ENCODE results near the gene TTC31. TPM values are rescaled to one million over a fixed set of nuclear protein-coding genes. Genes with fewer than 3 reads are reported as not detected.

Gene TTC31
- total RNA-seq, 1 experiment from 2014 or later = 38.7 TPM

DNA sequence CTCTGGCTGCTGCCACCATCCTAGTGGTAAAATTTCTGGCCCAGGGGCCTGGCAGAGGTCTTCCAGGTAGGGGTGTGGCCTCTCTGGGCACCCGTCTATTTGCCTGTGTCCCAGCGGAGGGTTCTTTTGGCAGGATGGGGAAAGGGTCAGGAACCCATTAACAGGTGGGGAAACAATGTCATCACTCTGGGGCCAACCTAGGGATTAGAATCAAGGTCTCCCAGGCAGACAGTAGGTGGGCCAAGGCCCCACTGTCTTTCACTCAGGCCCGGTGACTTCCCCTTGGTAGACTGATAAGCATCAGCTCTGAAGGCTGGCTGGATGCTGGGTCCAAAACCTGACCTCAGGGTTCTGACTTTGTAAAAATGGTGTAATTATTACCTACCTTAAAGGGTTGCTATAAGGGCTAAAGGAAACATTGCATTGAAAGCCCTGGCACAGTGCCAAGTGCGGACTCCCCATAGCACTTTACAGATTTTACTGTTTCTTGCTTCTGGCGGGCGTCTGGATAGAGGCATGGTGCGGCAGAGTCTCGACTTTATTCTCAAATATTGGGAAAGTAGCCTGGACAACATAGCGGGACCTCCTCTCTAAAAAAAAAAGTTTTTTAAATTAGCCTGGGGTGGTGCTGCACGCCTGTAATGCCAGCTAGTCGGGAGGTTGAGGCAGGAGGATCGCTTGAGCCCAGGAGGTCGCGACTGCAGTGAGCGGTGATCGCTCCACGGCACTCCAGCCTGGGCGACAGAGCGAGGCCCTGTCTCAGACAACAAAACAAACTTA lies 14.3 kb downstream of the TTC31 start:
- no TSS peak for BruUV-seq (replicated peaks)
- no peak for DNase-seq (ENCODE audit: low read depth, low spot score)
- TF ChIP-seq, protein P1, sequence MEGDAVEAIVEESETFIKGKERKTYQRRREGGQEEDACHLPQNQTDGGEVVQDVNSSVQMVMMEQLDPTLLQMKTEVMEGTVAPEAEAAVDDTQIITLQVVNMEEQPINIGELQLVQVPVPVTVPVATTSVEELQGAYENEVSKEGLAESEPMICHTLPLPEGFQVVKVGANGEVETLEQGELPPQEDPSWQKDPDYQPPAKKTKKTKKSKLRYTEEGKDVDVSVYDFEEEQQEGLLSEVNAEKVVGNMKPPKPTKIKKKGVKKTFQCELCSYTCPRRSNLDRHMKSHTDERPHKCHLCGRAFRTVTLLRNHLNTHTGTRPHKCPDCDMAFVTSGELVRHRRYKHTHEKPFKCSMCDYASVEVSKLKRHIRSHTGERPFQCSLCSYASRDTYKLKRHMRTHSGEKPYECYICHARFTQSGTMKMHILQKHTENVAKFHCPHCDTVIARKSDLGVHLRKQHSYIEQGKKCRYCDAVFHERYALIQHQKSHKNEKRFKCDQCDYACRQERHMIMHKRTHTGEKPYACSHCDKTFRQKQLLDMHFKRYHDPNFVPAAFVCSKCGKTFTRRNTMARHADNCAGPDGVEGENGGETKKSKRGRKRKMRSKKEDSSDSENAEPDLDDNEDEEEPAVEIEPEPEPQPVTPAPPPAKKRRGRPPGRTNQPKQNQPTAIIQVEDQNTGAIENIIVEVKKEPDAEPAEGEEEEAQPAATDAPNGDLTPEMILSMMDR (IDR thresholded peaks at IDR 0.05) = no peak
- 0 out of 2 replicates have a peak, but pooled peaks have one; percentile 34 for TF ChIP-seq POLR2AphosphoS5 (IDR thresholded peaks at IDR 0.05; ENCODE audit: low read depth, low read length)
- in situ Hi-C loops (cut with HindIII; ENCODE audit: low pct_unique_long_range_greater_than_20kb, low sequenced_read_pairs) (no loop called here), intact Hi-C loops (cut with micrococcal nuclease; ENCODE audit: unreplicated experiment) (no loop called here)
- H3K36me3 ChIP-seq (ENCODE audit: control insufficient read depth, insufficient read depth, low read length) = no peaks in the 10 kb centered on the region
- H3K9me3 ChIP-seq (ENCODE audit: control insufficient read depth, insufficient read depth, low read depth, low read length) = no peaks in the 10 kb centered on the region
- ChIA-PET CTCF (no interaction called here), POLR2A (no interaction called here)
- peaks cover 32% of the 10 kb centered on the region for H3K4me1 ChIP-seq (ENCODE audit: control insufficient read depth, insufficient read depth, low read length)
- no peak overlapping the region for H3K27ac ChIP-seq (ENCODE audit: low read length)
- H3K27me3 ChIP-seq (ENCODE audit: control insufficient read depth, insufficient read depth, low read length) = no peaks in the 10 kb centered on the region
- H3K4me3 ChIP-seq (ENCODE audit: low read depth in 2 of 2, low read length in 2 of 2) = no peak overlapping the region
- ATAC-seq = no peak

DNA sequence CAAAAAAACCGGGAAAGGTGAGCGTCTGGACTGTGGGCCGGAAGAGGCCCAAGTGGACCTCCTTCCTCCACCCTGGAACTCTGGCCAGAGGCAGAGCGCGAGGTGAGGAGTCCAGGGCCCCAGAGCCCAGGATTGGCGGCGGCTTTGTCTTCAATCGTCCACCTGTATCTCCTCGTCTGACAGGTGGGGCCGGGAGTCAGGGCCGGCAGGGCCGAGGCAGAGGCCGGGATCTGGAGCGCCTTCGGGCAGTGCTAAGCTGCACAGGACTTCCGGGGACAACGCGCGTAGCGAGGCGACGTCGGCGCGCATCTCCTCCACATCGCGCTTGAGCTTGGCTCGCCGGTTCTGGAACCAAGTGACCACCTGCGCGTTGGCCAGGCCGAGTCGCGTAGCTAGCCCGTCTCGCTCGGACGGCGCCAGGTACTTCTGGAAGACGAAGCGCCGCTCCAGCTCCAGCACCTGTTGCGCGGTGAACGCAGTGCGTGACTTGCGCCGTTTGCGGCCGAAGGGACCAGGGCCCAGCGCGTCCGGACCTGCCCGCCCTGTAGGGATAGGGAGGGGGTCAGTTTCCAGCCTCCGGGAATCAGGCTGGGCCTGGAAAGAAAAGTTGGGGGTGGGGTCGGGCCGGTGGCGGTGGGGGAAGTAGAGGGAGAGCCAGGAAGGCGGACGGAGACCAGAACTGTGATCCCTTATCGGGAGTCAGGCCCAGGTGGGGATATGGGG lies 15.1 kb downstream of the TTC31 start:
- Histone ChIP-seq H3K27ac (ENCODE audit: low read length) (no peak overlapping the region), H3K4me1 (ENCODE audit: control insufficient read depth, insufficient read depth, low read length) (peaks cover 34% of the 10 kb centered on the region), H3K9me3 (ENCODE audit: control insufficient read depth, insufficient read depth, low read depth, low read length) (no peaks in the 10 kb centered on the region), H3K4me3 (ENCODE audit: low read depth in 2 of 2, low read length in 2 of 2) (no peak overlapping the region), H3K36me3 (ENCODE audit: control insufficient read depth, insufficient read depth, low read length) (no peaks in the 10 kb centered on the region), H3K27me3 (ENCODE audit: control insufficient read depth, insufficient read depth, low read length) (no peaks in the 10 kb centered on the region)
- intact Hi-C loops (cut with micrococcal nuclease; ENCODE audit: unreplicated experiment) = no loop called here
- no TSS peak for BruUV-seq (replicated peaks)
- DNase-seq (ENCODE audit: low read depth, low spot score) (no peak), ATAC-seq (no peak)
- TF ChIP-seq POLR2AphosphoS5 (IDR thresholded peaks at IDR 0.05; ENCODE audit: low read depth, low read length) (no peak), SIN3A (IDR thresholded peaks at IDR 0.05; ENCODE audit: borderline replicate concordance, insufficient read depth, low read depth, low read length) (no peak), TCF7L2 (IDR thresholded peaks at IDR 0.05; ENCODE audit: low read depth, low read length) (no peak)
- TF ChIP-seq, protein P1 (IDR thresholded peaks at IDR 0.05) = no peak
- TF ChIP-seq, protein P2, sequence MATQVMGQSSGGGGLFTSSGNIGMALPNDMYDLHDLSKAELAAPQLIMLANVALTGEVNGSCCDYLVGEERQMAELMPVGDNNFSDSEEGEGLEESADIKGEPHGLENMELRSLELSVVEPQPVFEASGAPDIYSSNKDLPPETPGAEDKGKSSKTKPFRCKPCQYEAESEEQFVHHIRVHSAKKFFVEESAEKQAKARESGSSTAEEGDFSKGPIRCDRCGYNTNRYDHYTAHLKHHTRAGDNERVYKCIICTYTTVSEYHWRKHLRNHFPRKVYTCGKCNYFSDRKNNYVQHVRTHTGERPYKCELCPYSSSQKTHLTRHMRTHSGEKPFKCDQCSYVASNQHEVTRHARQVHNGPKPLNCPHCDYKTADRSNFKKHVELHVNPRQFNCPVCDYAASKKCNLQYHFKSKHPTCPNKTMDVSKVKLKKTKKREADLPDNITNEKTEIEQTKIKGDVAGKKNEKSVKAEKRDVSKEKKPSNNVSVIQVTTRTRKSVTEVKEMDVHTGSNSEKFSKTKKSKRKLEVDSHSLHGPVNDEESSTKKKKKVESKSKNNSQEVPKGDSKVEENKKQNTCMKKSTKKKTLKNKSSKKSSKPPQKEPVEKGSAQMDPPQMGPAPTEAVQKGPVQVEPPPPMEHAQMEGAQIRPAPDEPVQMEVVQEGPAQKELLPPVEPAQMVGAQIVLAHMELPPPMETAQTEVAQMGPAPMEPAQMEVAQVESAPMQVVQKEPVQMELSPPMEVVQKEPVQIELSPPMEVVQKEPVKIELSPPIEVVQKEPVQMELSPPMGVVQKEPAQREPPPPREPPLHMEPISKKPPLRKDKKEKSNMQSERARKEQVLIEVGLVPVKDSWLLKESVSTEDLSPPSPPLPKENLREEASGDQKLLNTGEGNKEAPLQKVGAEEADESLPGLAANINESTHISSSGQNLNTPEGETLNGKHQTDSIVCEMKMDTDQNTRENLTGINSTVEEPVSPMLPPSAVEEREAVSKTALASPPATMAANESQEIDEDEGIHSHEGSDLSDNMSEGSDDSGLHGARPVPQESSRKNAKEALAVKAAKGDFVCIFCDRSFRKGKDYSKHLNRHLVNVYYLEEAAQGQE (IDR thresholded peaks at IDR 0.05; ENCODE audit: insufficient read depth in 1 of 2, low read depth in 2 of 2, low read length in 1 of 2) = no peak
- in situ Hi-C loops (cut with HindIII; ENCODE audit: low pct_unique_long_range_greater_than_20kb, low sequenced_read_pairs) = no loop called here
- POLR2A ChIA-PET = no interaction called here
- CTCF ChIA-PET = no interaction called here

Data from Panc1 (cell line).